22Rv1 (cell line): ENCODE measurements around the gene DCC.

ENCODE experiments used
- H3K27ac ChIP-seq: fragments of 450-650 bp; 2 replicates; pipeline ENCODE4 v1.5.1; 2017
- CTCF ChIP-seq: fragments of 450-650 bp; IDR thresholded peaks from 2 replicates; pipeline ENCODE4 v1.5.1; 2017; ENCODE audit warnings: mild to moderate bottlenecking
- ZFX ChIP-seq: fragments of 450-650 bp; IDR thresholded peaks from 2 replicates; pipeline ENCODE4 v1.6.1; 2017; ENCODE audit warnings: antibody characterized with exemption, borderline replicate concordance

DCC gene

GRCh38 chr18:53101536-53102105, 761.6 kb downstream of the DCC start:
- TF ChIP-seq ZFX, result no peak
- TF ChIP-seq CTCF, result no peak
- H3K27ac ChIP-seq, result no peak overlapping the region

- H3K27ac ChIP-seq, result no peak overlapping the region
- no peak for TF ChIP-seq ZFX
- no peak for TF ChIP-seq CTCF
Observed at GRCh38 chr18:53114441-53114840, 774.4 kb downstream of the DCC start.

GRCh38 chr18:53115876-53116585, 776.0 kb downstream of the DCC start:
- H3K27ac ChIP-seq, result no peak overlapping the region
- TF ChIP-seq CTCF, result no peak
- no peak for TF ChIP-seq ZFX

GRCh38 chr18:53117851-53118250, 777.9 kb downstream of the DCC start:
- no peak overlapping the region for H3K27ac ChIP-seq
- TF ChIP-seq ZFX (no peak), CTCF (no peak)

GRCh38 chr18:53126210-53126609, 786.2 kb downstream of the DCC start:
- TF ChIP-seq ZFX (no peak), CTCF (no peak)

GRCh38 chr18:53131001-53131400, 791.0 kb downstream of the DCC start:
- no peak overlapping the region for H3K27ac ChIP-seq
- no peak for TF ChIP-seq CTCF
- no peak for TF ChIP-seq ZFX

More at GRCh38 chr18:53126210-53126609, 786.2 kb downstream of the DCC start:
- H3K27ac ChIP-seq, result no peak overlapping the region

- no peak for TF ChIP-seq CTCF
- TF ChIP-seq ZFX, result no peak
- no peak overlapping the region for H3K27ac ChIP-seq
Observed at GRCh38 chr18:53134711-53135110, 794.7 kb downstream of the DCC start.
